ENCODE measurements around the gene OR51I1. TPM values are rescaled to one million over a fixed set of nuclear protein-coding genes. Genes with fewer than 3 reads are reported as not detected.

The OR51I1 gene
- total and polyA plus RNA-seq, 2 of the 13 experiments (the other 11 are each of a cell fraction or from before 2014, with no cell fraction given) = 0.09 TPM; not detected in 1

GRCh38 chr11:5420993-5421392 lies 20.3 kb downstream of the OR51I1 start:
- no peak overlapping the region for H3K4me3 ChIP-seq (replicated peaks in 1 of 3; ENCODE audit: insufficient read depth in 1 of 3, low read depth in 2 of 3, low read length in 3 of 3)
- intact Hi-C loops (cut with micrococcal nuclease; ENCODE audit: unreplicated experiment) (no loop called here), in situ Hi-C loops (cut with HindIII; ENCODE audit: extremely low pct_ligation_motif_present, low pct_unique_long_range_greater_than_20kb) (no loop called here)
- H3K27ac ChIP-seq (ENCODE audit: extremely low read length, insufficient read depth, low read length) = no peak overlapping the region
- no TSS peak for BruUV-seq (replicated peaks)
- TF ChIP-seq EP300 (IDR thresholded peaks at IDR 0.05; ENCODE audit: low read depth in 2 of 2, low read length in 2 of 2) (no peak), EP300 (CRISPR knock-in tag; IDR thresholded peaks at IDR 0.05; ENCODE audit: borderline replicate concordance) (no peak), TEAD3 (CRISPR knock-in tag; optimal IDR thresholded peaks at IDR 0.05; ENCODE audit: borderline replicate concordance) (no peak), SMARCC2 (IDR thresholded peaks at IDR 0.05) (no peak), DDIT3 (CRISPR knock-in tag; IDR thresholded peaks at IDR 0.05) (no peak), THAP11 (CRISPR knock-in tag; IDR thresholded peaks at IDR 0.05) (no peak), KLF11 (CRISPR knock-in tag; IDR thresholded peaks at IDR 0.05) (no peak), ZNF296 (CRISPR knock-in tag; conservative IDR thresholded peaks at IDR 0.05) (no peak), CEBPZ (IDR thresholded peaks at IDR 0.05; ENCODE audit: low read length) (no peak), ATF1 (CRISPR knock-in tag; IDR thresholded peaks at IDR 0.05) (no peak), MLLT10 (CRISPR knock-in tag; IDR thresholded peaks at IDR 0.05) (no peak)
- CTCF ChIA-PET (ENCODE audit: low intra/inter-chr PET ratio, low total read pairs) = no interaction called here
- FAIRE-seq (no peak), ATAC-seq (no peak), DNase-seq (ENCODE audit: low spot score) (no peak)
- H3K36me3 ChIP-seq (replicated peaks in 1 of 2; ENCODE audit: control insufficient read depth in 1 of 2, insufficient read depth in 2 of 2, low read length in 2 of 2) = no peaks in the 10 kb centered on the region
- H3K79me2 ChIP-seq (ENCODE audit: insufficient read depth, low read length) = no peaks in the 10 kb centered on the region
- 0 out of 5 replicates have a peak, but pooled peaks cover 0 to 12% of the 10 kb centered on the region in 2 experiments for H3K27me3 ChIP-seq (ENCODE audit: control insufficient read depth in 1 of 2, insufficient read depth in 2 of 2, low read length in 2 of 2)
- POLR2A ChIA-PET = no interaction called here
- H2AFZ ChIP-seq (ENCODE audit: low read length) = no peak overlapping the region
- WGBS (ENCODE audit: low lambda C conversion rate) = 3% methylated on average over 5 of the region's 5 CpGs
- H3K9me3 ChIP-seq (ENCODE audit: low read length) = no peaks in the 10 kb centered on the region
- no peak overlapping the region for H3K4me2 ChIP-seq (ENCODE audit: low read depth, low read length)
- no peaks in the 10 kb centered on the region for H3K4me1 ChIP-seq (ENCODE audit: insufficient read depth, low read length)
- H4K20me1 ChIP-seq (ENCODE audit: insufficient read depth, low read length) = no peaks in the 10 kb centered on the region
- H3K9ac ChIP-seq (ENCODE audit: insufficient read depth, low read depth, low read length) = no peak overlapping the region

Data from HepG2 (cell line).